Right renal cortex interstitium (tissue), 3 donors: ENCODE results near the gene CD33. TPM values are rescaled to one million over a fixed set of nuclear protein-coding genes. Genes with fewer than 3 reads are reported as not detected.
"Not testable (repeated sequence)": the region's sequence is repeated elsewhere in the genome, so short reads cannot be mapped to it uniquely, and the experiment has no call there.

ENCODE experiments used
- DNase-seq, 3 donors: peaks; one replicate each; pipeline ENCODE4 v3.0.0-alpha.2; 2013; ENCODE audit warnings: low read depth in 3 of 3, low spot score in 2 of 3
- polyA plus RNA-seq, 3 donors: library from polyadenylated mRNA; unstranded; fragments of 120-200 nt; gene quantifications; one replicate each; pipeline ENCODE4 v1.2.1, GENCODE V29; 2013; ENCODE audit not compliant: insufficient read length in 3 of 3

Gene CD33
- 1 to 10 TPM; 1.2 to 1.6 (median 1.5) TPM for polyA plus RNA-seq

DNA sequence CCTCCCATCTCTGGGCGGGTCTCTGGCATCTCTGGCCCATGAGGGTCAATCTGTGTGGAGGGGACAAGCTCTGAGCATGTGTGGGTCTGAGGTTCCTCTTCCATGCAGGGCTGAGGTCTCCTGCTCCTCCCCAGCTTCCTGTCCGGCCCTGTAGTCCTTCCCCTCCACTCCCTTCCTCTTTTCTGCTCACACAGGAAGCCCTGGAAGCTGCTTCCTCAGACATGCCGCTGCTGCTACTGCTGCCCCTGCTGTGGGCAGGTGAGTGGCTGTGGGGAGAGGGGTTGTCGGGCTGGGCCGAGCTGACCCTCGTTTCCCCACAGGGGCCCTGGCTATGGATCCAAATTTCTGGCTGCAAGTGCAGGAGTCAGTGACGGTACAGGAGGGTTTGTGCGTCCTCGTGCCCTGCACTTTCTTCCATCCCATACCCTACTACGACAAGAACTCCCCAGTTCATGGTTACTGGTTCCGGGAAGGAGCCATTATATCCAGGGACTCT, at the start of gene CD33:
TSS of gene CD33 (plus strand) at position 183 of the 496 bp plus-strand sequence. CDS start at position 222, 39 bp downstream.
- DNase-seq: not testable (repeated sequence)

DNA sequence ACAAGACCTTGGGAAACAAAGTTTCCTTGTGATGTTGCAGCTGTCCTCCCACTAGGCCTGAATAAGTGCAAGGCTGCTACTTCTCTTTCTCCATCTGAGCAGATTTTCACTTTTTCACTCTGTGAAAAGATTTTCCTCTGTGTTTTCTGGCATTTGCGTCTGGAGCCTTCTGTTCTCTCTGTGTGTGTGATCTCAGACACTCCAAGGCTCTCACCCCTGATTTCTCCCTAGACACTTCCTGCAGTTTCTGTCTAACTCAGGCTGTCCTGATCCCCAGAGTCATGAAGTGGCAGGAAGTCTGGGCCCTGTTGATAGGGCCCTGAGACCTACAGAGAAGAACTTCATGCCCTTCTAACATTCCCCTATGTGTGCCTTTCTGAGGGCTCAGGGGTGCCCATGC, 45.6 kb upstream of the CD33 start:
- no peak for DNase-seq

DNA sequence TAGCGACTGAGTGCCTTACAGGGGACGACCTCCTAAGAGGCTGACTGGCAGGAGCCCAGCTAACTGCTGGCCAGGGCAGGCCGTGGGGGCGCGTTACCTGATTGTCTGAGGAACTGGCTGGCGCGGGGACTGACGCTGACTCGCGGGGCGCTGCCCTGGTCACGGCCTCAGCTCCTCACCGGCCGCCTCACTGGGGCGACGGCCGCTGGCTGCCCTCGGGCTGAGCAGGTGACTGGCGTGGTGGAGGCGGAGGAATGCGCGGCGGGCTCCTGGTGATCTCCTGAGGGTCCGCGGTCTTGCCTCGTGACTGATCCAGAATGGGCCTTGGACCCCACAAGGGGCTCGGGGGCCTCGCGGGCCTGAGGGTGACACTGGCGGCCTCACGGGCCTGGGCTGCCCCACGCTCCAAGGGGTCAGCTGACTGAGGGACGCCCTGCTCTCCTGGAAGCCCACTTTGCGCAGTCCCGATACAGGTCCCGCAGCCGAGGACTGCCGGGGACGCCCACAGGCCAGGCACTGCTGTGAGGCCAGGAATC, 43.4 kb upstream of the CD33 start:
- DNase-seq: no peak

DNA sequence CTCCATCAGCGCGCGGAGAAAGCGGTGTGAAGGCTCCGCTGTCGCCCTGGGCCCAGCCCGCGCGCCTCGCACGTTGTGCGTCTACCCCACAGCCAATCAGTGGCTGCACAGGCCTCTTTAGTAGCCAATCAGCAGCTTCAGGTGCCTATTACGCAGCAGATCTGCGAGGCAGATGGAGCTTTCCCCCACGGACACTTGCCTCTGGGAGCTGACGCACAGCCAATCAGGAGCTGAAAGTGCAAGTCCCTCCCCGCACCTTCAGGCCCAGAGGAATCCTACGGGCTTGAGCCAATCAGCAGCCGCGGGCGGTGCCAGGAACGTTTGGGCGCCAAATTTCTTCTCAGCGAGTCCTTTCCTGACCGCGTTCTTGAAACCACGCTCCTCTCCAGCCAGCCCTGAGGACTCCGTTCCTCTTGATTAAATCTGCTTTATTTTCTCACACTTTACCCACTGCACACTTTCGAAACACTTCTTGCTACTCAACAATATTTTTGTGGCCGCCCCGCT, 42.9 kb upstream of the CD33 start:
- DNase-seq: no peak

DNA sequence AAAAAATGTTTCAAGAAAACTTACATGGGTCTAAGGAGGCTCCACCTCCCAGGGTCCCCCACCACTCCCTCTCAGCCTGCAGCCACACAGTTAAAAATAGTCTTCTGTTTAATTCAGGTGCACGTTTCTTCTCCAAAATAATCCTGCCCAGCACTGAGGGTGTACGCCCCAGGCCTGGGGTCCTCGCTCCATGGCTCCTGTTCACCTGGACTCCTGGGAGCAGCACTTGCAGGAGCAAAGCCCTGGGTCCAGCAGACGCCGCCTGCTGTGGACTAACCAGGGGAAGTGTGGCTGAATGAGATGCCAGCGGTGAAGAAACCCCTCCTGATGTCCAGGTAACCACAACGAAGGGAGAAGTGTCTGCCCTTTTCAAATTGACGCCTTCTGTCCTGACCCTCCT, 41.3 kb upstream of the CD33 start:
- DNase-seq: no peak

DNA sequence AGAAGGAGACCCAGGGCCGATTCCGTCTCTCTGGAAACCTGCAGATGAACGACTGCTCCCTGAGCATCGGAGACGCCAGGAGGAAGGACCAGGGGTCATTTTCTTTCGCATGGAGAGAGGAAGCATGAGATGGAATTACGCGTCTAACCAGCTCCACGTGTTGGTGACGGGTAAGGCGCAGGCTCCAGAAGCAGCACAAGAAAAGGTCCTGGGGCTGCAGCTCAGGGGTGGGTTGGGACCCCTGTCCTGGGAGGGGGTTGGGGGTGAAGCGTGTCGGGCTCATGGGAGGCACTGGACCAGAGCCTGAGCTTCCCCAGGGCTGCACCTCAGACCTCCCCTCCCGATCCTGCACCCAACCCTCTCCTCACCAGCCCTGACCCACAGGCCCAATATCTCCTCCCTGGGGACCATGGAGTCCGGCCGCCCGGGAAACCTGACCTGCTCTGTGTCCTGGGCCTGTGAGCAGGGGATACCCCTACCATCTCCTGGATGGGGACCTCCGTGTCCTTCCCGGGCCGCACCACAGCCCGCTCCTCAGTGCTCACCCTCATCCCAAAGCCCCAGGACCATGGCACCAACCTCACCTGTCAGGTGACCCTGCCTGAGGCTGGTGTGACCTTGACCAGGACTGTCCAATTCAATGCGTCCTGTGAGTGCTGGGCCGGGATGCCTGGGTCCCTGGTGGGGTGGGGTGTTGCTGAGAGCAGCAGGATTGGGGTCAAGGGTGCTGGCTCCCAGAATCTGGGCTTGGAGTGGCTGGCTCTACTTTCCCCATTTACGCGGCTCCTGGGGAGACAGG, 39.6 kb upstream of the CD33 start:
- no peak for DNase-seq

DNA sequence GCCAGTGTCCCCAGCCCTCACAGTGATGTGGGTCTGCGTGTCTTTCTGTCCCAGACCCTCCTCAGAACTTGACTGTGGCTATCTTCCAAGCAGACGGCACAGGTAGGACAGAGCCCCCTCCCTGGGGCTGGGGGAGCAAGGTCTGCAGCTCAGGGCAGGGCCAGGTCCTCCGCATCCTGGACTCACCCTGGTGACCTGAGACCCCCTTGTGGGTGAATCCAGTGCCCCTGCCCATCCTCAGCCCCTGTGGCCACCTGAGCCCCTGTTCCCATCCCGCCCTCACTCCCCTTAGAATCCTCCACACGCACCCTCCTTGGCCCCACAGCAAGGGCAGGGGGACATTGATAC, 39.0 kb upstream of the CD33 start:
- DNase-seq: no peak

DNA sequence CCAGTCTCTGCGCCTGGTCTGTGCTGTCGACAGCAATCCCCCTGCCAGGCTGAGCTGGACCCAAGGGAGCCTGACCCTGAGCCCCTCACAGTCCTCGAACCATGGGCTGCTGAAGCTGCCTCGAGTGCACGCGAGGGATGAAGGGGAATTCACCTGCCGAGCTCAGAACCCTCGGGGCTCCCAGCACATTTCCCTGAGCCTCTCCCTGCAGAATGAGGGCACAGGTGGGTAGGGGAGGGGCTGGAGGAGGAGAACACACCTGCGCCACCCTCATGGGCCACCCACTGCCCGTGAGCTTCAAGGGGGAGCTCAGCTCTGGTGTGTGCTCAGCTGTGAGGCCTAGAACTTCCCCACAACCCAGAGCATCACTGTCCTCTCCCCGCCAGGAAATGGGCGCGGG, 38.6 kb upstream of the CD33 start:
- no peak for DNase-seq

DNA sequence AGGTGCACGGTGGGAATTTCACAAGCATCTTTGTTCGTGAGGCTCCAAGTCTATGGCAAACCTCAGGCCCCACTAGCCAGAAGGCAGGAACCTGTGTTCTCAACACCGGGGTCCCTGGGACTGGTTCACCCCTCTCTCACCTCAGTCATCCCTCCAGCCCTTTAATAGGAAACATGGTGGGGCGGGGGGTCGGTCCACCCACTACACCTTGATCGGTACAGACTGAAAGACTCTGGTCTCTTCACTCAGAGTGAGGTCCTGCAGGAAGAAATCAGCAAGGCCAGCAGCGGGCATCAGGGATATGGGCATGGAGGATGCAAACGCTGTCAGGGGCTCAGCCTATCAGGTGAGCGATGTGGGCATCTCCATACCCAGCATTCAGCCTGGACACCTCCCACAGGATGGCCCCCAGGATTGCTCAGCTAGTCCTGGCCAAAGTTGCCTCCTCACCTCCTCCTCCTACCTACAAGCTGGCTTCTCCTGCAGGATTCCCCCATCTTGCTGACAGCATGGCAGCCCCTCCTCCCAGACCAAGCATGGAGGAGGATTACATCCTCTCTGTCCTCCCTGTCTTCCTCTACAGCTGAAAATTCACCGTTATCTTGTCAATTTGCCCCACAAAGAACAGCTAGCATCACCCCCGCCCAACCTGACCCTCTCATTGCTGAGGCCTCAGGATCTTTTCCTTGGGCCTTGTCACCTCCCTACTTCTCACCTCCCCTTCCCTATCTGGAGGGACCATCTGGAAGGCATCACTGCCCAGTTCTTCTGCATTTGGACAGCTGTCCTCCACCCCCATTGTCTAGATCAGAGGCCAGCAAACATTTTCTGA, 37.3 kb upstream of the CD33 start:
- no peak for DNase-seq

DNA sequence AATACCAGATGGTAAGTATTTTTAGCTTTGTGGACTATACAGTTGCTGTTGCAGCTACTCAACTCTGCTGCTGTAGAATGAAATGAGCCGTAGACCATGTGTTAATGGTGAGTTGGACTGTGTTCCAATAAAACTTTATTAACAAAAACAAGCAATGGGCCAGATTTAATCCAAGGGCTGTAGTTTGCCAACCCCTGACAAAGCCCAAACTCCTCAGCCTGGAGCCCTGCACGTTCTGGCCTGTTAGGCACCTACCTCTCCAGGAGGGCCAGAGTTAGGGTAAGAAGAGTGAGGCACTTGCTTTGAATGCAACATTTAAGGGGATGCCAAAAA, 36.7 kb upstream of the CD33 start:
- no peak for DNase-seq

DNA sequence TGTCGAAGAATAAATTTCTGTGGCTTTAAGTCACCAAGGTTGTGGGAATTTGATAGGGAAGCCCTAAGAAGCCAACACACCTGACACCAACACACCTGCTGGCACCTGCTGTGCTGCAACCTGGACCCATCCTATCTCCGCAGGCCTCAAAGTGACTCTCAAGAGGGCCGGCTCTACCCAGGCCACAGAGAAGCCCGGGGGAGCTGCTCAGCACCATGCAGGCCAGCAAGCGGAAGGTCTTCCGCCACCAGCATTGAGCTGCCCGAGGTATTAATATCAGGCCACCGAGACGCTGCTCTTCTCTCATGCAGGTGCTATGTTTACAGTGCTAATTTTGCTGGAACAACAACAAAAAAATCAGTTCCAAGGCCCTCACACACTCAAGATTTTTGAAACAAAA, 32.2 kb upstream of the CD33 start:
- DNase-seq: no peak

DNA sequence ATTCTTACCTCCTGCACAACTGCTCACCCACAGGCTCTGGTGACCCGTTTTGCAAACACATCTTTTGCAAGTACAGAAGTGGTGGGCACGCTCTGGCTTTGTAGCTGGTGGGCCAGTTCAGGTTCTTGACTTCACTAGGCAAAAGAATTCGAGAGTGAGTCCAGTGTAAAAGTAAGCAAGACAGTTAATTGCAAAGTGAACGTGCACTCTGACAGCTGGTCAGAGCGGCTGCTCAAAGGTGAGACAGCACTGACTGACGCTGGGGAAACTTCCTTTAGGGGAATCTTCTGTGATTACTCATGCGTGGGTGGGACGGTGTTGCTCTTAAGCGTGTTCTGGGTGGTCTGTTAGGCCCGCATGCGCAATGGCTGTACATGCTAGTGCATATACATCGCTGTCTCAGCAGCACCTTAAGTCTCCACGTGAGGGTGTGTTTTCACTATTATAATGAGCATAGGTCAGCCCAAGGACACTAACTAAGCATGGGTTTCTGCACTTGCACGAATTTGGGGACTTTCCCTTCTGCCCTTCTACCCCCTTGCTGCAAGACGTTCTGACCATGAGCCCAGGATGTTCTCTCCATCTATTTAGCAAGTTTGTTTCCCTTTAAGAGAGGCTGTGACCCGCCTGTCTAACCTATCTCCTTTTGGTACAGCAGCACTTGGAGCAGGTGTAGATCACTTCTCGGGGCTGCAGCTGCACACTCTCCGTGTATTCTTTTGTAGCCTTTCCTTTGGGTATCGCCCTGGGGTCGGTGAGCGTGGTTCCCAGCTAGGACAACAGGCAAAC, 30.2 kb upstream of the CD33 start:
- no peak for DNase-seq

DNA sequence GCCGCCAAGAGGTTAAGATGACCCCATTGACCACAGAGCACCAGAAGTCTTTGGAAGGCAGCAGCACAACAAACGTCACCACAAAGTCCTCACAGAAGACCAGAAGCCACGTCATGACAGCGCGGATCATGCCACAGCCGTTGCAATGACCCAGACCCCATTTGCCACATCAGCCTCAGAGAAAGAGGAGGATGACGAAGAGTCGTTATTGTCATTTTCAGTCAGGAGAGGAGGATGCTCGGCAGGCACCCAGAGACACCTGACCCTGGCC, 29.6 kb upstream of the CD33 start:
- DNase-seq: no peak

DNA sequence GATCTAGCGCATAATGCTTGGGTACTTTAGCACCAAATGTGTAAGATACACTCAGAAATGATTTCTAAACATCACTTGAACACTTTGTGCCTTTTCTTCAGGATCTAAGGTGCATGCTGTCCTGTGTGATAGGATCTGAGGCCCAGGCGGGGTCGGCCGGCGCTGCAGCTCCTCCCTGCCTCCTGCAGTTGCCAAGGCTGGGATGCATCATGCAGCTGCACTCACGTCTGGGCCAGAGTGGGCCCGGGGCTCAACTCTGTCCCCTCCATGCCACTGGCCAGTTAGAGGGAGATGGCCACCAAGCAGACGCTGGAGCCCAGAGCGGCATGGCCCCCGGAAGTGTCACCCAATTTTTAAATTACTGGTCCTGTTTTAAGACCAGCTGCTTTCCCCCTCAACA, 29.3 kb upstream of the CD33 start:
- no peak for DNase-seq

DNA sequence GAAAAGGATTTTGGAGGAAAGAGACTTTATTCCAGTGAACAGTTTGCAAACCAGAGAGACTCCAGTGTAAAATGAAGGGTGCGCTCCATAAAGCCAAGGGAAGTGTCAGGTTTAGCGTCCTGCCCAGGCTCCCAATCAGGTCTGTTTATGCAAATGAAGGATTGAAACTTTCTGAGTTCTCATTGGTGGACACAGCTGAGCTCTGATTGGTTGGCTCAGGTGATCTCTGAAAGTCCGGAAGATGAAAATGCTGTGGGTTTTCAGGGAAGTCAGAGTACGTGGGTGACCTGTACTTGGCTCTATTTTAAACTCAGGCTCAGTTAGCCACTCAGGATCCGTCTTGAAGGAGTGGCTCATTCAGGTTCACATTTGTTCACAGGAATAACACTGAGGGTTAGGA, 28.7 kb upstream of the CD33 start:
- DNase-seq: no peak

DNA sequence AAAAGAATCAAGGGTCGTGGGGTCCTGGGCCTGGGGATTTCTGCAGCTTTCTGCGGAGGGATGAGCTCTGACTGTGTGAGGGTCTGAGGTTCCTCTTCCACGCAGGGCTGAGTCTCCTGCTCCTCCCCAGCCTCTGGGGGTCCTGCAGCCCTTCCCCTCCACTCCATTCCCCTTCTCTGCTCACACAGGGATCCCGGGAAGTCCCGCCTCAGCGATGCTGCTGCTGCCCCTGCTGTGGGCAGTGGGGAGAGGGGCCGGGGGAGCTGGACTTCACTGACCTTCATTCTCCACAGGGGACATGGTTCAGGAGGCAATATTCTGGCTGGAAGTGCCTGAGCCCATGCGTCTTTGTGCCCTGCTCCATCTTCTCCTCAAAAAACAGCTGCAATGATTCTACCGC, 26.2 kb upstream of the CD33 start:
- no peak for DNase-seq

DNA sequence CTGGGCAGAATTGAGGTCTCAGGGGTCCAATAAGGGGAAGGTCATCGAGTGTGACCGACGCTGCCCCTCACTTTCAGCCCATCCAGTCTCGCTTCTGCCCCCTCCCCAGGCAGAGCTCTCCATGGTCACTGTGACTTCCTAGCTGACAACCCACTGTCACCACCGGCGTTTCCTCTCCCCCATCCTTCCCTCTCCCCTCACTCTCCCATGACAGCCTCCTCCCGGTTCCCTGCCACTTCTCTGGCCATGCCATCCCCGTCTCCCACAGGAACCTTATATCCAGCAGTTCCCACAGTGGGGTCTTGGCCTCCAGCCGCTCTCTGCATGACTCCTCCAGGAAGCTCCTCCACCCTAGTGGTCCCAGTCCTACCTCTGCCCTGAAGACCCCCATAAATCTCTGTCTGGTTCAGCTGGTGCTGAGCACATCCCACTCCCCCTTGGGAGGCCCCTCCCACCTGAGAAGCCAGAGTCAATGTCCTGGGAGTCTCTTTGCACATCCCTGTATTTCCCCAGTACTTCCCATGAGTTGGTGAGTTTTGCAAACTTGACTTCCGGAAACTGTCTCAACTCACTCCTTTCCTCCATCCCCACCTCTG, 24.7 kb upstream of the CD33 start:
- peak in 1 of 3 donors; percentile 33 for DNase-seq

DNA sequence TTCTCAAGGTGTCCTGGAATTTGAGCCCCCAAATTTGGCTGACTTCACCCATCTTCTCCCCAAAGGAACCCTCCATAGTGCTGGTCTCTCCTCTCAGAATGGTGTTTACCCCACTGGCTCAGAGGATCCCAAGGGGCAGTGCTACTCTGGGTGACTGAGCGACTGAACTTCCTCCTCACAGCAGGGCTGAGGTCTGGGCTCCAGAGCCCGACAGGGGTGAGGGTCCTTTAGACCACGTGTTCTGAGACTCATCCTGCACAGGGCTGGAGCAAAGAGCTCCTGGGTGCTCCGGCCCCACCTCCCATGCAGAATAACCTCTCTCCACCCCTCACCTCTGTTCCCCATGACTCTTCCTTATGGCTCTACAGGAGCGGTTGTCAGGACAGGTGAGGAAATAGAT, 23.2 kb upstream of the CD33 start:
- DNase-seq: no peak

DNA sequence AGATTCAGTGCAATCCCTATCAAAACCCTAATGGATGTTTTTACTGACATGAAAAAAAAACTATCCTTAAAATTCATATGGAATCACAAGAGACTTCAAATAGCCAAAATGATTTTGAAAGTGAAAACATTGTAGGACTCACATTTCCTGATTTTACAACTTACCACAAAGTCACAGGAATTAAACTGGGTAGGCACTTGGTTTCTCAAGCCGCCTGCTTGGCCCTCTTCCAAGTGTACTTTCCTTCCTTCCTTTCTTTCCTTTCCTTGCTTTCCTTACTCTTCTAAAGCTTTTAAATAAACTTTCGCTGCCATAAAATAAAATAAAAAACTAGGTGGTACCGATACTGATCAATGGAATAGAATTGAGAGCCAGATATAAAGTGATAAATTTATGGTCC, 21.0 kb upstream of the CD33 start:
- DNase-seq: no peak

DNA sequence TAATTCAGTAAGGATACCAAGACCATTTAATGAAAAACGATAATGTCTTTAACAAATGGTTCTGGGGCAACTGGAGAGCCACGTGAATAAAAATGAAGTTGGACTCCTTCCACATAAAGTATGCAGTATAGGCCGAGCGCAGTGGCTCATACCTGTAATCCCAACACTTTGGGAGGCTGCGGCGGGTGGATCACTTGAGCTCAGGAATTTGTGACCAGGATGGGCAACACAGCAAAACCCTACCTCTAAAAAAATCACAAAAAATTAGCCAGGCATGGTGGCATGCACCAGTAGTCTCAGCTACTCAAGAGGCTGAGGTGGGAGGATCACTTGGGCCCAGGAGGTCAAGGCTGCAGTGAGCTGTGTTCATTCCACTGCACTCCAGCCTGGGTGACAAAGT, 20.6 kb upstream of the CD33 start:
- DNase-seq: no peak

DNA sequence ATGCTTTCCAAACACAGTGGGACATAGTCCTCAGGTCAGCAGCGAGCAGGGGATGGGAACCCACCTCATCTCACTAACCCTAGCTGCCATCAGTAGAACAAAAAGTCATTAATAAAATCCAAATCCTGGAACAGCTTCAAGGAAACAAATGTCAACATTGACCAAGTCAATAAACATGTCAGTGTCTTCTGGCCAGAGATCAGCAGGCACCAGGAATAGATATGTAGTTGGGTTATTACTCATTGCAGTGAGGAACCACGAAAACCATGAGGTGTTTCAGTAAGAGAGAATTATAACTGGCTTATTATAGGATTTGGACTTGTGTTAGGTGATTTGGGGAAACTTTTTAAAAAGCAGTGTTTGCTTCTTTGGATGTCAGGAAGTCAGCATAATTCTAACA, 17.1 kb upstream of the CD33 start:
- no peak for DNase-seq
